Testis (tissue), 2 donors: ENCODE results near the gene CLEC7A.

Source experiments
- POLR2A ChIP-seq: fragments of 450-650 bp; IDR thresholded peaks from one replicate; pipeline ENCODE4 v1.6.1; 2017; ENCODE audit warnings: antibody characterized with exemption, mild to moderate bottlenecking, moderate library complexity
- TF ChIP-seq, protein P1 (sequence below), 3 experiments: fragments of 450-650 bp in 2 of 3; fragments of 200-600 bp in 1 of 3; sonication (generic) in 1 of 3; IDR thresholded peaks; one replicate each; pipeline ENCODE4 v1.5.1; 2016 to 2019; ENCODE audit warnings: antibody characterized with exemption in 3 of 3, mild to moderate bottlenecking in 2 of 3, moderate library complexity in 1 of 3

- TF ChIP-seq, protein P1, sequence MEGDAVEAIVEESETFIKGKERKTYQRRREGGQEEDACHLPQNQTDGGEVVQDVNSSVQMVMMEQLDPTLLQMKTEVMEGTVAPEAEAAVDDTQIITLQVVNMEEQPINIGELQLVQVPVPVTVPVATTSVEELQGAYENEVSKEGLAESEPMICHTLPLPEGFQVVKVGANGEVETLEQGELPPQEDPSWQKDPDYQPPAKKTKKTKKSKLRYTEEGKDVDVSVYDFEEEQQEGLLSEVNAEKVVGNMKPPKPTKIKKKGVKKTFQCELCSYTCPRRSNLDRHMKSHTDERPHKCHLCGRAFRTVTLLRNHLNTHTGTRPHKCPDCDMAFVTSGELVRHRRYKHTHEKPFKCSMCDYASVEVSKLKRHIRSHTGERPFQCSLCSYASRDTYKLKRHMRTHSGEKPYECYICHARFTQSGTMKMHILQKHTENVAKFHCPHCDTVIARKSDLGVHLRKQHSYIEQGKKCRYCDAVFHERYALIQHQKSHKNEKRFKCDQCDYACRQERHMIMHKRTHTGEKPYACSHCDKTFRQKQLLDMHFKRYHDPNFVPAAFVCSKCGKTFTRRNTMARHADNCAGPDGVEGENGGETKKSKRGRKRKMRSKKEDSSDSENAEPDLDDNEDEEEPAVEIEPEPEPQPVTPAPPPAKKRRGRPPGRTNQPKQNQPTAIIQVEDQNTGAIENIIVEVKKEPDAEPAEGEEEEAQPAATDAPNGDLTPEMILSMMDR (IDR thresholded peaks at IDR 0.05): no peak
- TF ChIP-seq POLR2A: no peak
Observed at GRCh38 chr12:10167599-10167998, 37.6 kb upstream of the CLEC7A start.
